WTC11 (cell line): ENCODE data around the gene CDHR5. TPM values are rescaled to one million over a fixed set of nuclear protein-coding genes. Genes with fewer than 3 reads are reported as not detected.

ENCODE experiments used
- ATAC-seq: fragments of 200-7000 bp; cut with Tn5 transposase; 2 replicates; pipeline ENCODE4 v1.10.0; 2021; ENCODE audit warnings: mild to moderate bottlenecking, moderate library complexity
- CTCF ChIA-PET: fragments of 300-600 bp; sonication (Branson Sonifier 250); formaldehyde crosslinking; loops from one replicate; lab custom pipeline; 2021; ENCODE audit warnings: antibody characterized with exemption; lab: Charles Lee
- POLR2A ChIA-PET: fragments of 350-600 bp; sonication (Branson Sonifier 250); formaldehyde crosslinking; loops from one replicate; lab custom pipeline; 2021; ENCODE audit warnings: antibody characterized with exemption; lab: Charles Lee
- DNase-seq: peaks from one replicate; pipeline ENCODE4 v3.0.0; 2021; ENCODE audit warnings: low spot score
- H3K27ac Mint-ChIP-seq: 2 replicates; pipeline ENCODE4 v1.8.0; 2021; ENCODE audit warnings: mixed read lengths
- H3K27me3 Mint-ChIP-seq: 2 replicates; pipeline ENCODE4 v1.8.0; 2021; ENCODE audit warnings: low read depth, mild to moderate bottlenecking, moderate library complexity, mixed read lengths
- H3K36me3 Mint-ChIP-seq: 2 replicates; pipeline ENCODE4 v1.8.0; 2021; ENCODE audit warnings: mixed read lengths
- H3K4me1 Mint-ChIP-seq: 2 replicates; pipeline ENCODE4 v1.8.0; 2022; ENCODE audit warnings: mixed read lengths
- H3K4me3 Mint-ChIP-seq: 2 replicates; pipeline ENCODE4 v1.8.0; 2021; ENCODE audit warnings: mild to moderate bottlenecking, moderate library complexity, mixed read lengths
- H3K9me3 Mint-ChIP-seq: 2 replicates; pipeline ENCODE4 v1.8.0; 2021; ENCODE audit warnings: mixed read lengths
- ATF6 ChIP-seq: sonication (generic); formaldehyde crosslinking; IDR thresholded peaks from 2 replicates; pipeline ENCODE4 v1.8.1; 2023; ENCODE audit warnings: mild to moderate bottlenecking, missing genetic modification reagents
- E2F1 ChIP-seq: sonication (generic); formaldehyde crosslinking; IDR thresholded peaks from 2 replicates; pipeline ENCODE4 v1.8.0; 2022; ENCODE audit warnings: mild to moderate bottlenecking, missing genetic modification reagents
- E2F5 ChIP-seq: sonication (generic); formaldehyde crosslinking; IDR thresholded peaks from 2 replicates; pipeline ENCODE4 v1.8.1; 2022; ENCODE audit warnings: mild to moderate bottlenecking, moderate library complexity, missing genetic modification reagents
- ERG ChIP-seq: fragments of 250-450 bp; sonication (Bioruptor Pico); IDR thresholded peaks from 2 replicates; pipeline ENCODE4 v1.8.0; 2021; ENCODE audit warnings: mild to moderate bottlenecking
- FOXP1 ChIP-seq: sonication (generic); formaldehyde crosslinking; IDR thresholded peaks from 2 replicates; pipeline ENCODE4 v1.8.0; 2022; ENCODE audit warnings: missing genetic modification reagents, mild to moderate bottlenecking, moderate library complexity, borderline replicate concordance
- KAT7 ChIP-seq: sonication (generic); formaldehyde crosslinking; IDR thresholded peaks from 2 replicates; pipeline ENCODE4 v1.8.1; 2023; ENCODE audit warnings: missing genetic modification reagents, mild to moderate bottlenecking, borderline replicate concordance
- NR1H2 ChIP-seq: sonication (generic); formaldehyde crosslinking; IDR thresholded peaks from 2 replicates; pipeline ENCODE4 v1.9.0; 2021; ENCODE audit warnings: mild to moderate bottlenecking, moderate library complexity, missing genetic modification reagents
- PRDM15 ChIP-seq: sonication (generic); formaldehyde crosslinking; IDR thresholded peaks from 2 replicates; pipeline ENCODE4 v1.8.0; 2022; ENCODE audit warnings: missing genetic modification reagents
- SMAD4 ChIP-seq: sonication (generic); formaldehyde crosslinking; IDR thresholded peaks from 2 replicates; pipeline ENCODE4 v1.8.0; 2022; ENCODE audit warnings: mild to moderate bottlenecking, missing genetic modification reagents
- ZNF423 ChIP-seq: fragments of 250-450 bp; sonication (Bioruptor Pico); IDR thresholded peaks from 2 replicates; pipeline ENCODE4 v2.1.2; 2022; ENCODE audit warnings: mild to moderate bottlenecking, moderate library complexity
- ZNF512 ChIP-seq: sonication (generic); formaldehyde crosslinking; IDR thresholded peaks from 2 replicates; pipeline ENCODE4 v1.8.1; 2022; ENCODE audit warnings: missing genetic modification reagents, borderline replicate concordance
- total RNA-seq: library from RNA; stranded (reverse); gene quantifications from 3 replicates; pipeline ENCODE4 v1.2.3, GENCODE V29; 2021
- TF ChIP-seq, protein P1 (sequence below): fragments of 250-450 bp; sonication (Bioruptor Pico); conservative IDR thresholded peaks from 2 replicates; pipeline ENCODE4 v1.9.0; 2021; ENCODE audit warnings: mild to moderate bottlenecking
- TF ChIP-seq, protein P2 (sequence below): sonication (generic); formaldehyde crosslinking; IDR thresholded peaks from 2 replicates; pipeline ENCODE4 v1.8.0; 2023; ENCODE audit warnings: missing genetic modification reagents, mild to moderate bottlenecking, borderline replicate concordance
- TF ChIP-seq, protein P3 (sequence below): sonication (generic); formaldehyde crosslinking; IDR thresholded peaks from 2 replicates; pipeline ENCODE4 v1.8.1; 2023; ENCODE audit warnings: mild to moderate bottlenecking, missing genetic modification reagents, moderate library complexity

The CDHR5 gene
- total RNA-seq, 1 experiment from 2014 or later: 0.26 TPM

DNA sequence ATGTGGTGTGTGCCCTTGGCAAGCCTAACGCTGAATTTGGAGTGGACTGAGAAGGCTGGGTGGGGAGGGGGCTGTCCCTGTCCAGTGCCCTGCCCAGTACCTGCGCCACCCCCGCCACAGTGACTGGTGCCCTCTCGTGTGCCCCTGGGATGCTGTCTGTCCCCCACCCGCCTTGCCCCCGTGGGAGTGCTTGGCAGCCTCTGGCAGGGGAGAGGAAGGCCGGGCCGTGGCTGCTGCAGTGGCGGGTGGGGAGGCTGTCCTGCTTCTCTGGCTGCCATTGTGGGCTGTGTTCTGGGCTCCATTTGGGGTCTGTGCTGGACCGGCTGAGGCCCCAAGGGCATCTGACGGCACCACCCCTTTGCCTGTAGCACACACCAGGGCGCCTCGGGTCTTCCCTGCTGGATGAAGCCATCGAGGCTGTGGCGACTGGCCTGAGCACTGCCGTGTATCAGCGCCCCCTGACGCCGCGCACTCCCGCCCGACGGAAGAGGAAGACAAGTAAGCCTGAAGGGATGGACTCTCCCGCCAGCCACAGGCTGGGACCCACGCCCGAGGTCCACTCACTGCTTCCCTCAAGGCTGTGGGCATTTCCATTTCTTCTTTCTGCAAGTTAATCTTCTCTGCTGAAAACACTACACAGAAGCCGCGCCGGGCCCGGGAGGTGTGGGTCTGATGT is 26.6 kb downstream of the CDHR5 start (continued):
- TF ChIP-seq, protein P1, sequence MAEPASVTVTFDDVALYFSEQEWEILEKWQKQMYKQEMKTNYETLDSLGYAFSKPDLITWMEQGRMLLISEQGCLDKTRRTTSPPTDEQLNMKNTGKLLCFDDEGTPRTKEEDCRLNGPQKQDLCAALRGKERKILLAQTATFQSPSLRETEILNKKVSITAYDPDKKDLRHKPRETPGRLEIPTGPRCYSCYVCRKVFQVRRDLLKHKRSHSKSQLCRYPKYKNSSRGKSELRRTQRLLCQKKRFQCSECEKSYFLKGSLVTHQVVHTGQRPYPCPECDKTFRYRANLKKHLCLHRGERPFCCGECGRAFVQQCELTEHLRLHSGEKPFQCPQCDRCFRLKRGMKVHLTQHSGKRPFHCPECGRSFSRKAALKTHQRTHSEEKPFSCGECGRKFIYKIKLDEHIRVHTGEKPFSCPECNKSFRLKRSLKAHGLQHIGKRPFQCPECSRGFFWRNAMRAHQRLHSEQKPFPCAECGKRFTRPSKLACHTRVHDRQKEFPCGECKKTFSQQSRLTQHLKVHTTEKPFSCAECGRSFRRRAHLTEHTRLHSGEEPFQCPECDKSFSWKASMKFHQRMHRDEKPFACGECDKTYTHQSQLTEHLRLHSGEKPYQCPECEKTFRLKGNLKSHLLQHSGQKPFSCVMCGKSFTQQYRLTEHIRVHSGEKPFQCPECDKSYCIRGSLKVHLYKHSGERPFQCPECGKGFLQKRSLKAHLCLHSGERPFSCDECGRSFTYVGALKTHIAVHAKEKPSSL (CRISPR knock-in tag): no peak
- TF ChIP-seq ZNF423 (CRISPR knock-in tag): no peak

GRCh38 chr11:597166-597725 is 27.5 kb downstream of the CDHR5 start:
- ATAC-seq (peak; percentile 90), DNase-seq (peak; percentile 71)
- H3K36me3 Mint-ChIP-seq: peaks cover 59% of the 10 kb centered on the region
- H3K27ac Mint-ChIP-seq: peak overlapping the region; percentile 77; the same call in 1 of the 2 replicates
- H3K9me3 Mint-ChIP-seq: no peaks in the 10 kb centered on the region
- no peak for TF ChIP-seq ZNF512 (CRISPR knock-in tag)
- no peak for TF ChIP-seq FOXP1 (CRISPR knock-in tag)
- TF ChIP-seq SMAD4 (CRISPR knock-in tag): no peak
- TF ChIP-seq KAT7 (CRISPR knock-in tag): no peak
- TF ChIP-seq E2F1 (CRISPR knock-in tag): no peak
- TF ChIP-seq E2F5 (CRISPR knock-in tag): no peak
- TF ChIP-seq ERG (CRISPR knock-in tag): no peak
- TF ChIP-seq, protein P2, sequence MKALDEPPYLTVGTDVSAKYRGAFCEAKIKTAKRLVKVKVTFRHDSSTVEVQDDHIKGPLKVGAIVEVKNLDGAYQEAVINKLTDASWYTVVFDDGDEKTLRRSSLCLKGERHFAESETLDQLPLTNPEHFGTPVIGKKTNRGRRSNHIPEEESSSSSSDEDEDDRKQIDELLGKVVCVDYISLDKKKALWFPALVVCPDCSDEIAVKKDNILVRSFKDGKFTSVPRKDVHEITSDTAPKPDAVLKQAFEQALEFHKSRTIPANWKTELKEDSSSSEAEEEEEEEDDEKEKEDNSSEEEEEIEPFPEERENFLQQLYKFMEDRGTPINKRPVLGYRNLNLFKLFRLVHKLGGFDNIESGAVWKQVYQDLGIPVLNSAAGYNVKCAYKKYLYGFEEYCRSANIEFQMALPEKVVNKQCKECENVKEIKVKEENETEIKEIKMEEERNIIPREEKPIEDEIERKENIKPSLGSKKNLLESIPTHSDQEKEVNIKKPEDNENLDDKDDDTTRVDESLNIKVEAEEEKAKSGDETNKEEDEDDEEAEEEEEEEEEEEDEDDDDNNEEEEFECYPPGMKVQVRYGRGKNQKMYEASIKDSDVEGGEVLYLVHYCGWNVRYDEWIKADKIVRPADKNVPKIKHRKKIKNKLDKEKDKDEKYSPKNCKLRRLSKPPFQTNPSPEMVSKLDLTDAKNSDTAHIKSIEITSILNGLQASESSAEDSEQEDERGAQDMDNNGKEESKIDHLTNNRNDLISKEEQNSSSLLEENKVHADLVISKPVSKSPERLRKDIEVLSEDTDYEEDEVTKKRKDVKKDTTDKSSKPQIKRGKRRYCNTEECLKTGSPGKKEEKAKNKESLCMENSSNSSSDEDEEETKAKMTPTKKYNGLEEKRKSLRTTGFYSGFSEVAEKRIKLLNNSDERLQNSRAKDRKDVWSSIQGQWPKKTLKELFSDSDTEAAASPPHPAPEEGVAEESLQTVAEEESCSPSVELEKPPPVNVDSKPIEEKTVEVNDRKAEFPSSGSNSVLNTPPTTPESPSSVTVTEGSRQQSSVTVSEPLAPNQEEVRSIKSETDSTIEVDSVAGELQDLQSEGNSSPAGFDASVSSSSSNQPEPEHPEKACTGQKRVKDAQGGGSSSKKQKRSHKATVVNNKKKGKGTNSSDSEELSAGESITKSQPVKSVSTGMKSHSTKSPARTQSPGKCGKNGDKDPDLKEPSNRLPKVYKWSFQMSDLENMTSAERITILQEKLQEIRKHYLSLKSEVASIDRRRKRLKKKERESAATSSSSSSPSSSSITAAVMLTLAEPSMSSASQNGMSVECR (CRISPR knock-in tag): no peak
- no peak for TF ChIP-seq NR1H2 (CRISPR knock-in tag)
- TF ChIP-seq ATF6 (CRISPR knock-in tag): no peak
- TF ChIP-seq PRDM15: no peak
- TF ChIP-seq, protein P3, sequence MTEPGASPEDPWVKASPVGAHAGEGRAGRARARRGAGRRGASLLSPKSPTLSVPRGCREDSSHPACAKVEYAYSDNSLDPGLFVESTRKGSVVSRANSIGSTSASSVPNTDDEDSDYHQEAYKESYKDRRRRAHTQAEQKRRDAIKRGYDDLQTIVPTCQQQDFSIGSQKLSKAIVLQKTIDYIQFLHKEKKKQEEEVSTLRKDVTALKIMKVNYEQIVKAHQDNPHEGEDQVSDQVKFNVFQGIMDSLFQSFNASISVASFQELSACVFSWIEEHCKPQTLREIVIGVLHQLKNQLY (CRISPR knock-in tag): no peak
- POLR2A ChIA-PET: interaction anchor here (0.6 kb wide), 1 partner anchor 201 kb away, joined by 3 read pairs; no protein-coding TSS in a partner anchor
- H3K27me3 Mint-ChIP-seq: no peaks in the 10 kb centered on the region
- CTCF ChIA-PET: no interaction called here
- H3K4me3 Mint-ChIP-seq: no peak overlapping the region
- H3K4me1 Mint-ChIP-seq: no peaks in the 10 kb centered on the region
